Liver (tissue), 9 donors: Measurements from ENCODE around the gene OLA1. TPM values are rescaled to one million over a fixed set of nuclear protein-coding genes. Genes with fewer than 3 reads are reported as not detected.

Source experiments
- DNase-seq: peaks from one replicate; pipeline ENCODE4 v3.0.0-alpha.2; 2017; ENCODE audit warnings: low spot score
- H3K27ac ChIP-seq, 2 donors: one replicate each; pipeline ENCODE4 v1.7.0; 2013; ENCODE audit warnings: inconsistent platforms in 2 of 2, low read length in 2 of 2, control low read depth in 1 of 2, low read depth in 1 of 2, mild to moderate bottlenecking in 1 of 2
- H3K27me3 ChIP-seq, 4 donors: one replicate each; pipeline versions ENCODE4 v1.6.1 to v1.7.0; 2013; ENCODE audit warnings: low read length in 3 of 4, inconsistent platforms in 1 of 4, mild to moderate bottlenecking in 1 of 4, moderate library complexity in 1 of 4; ENCODE audit not compliant: control insufficient read depth in 4 of 4, insufficient read depth in 4 of 4
- H3K36me3 ChIP-seq, 4 donors: one replicate each; pipeline versions ENCODE4 v1.6.1 to v1.7.0; 2013; ENCODE audit warnings: low read length in 3 of 4, mild to moderate bottlenecking in 3 of 4, low read depth in 1 of 4, moderate library complexity in 1 of 4; ENCODE audit not compliant: control insufficient read depth in 4 of 4, insufficient read depth in 3 of 4
- H3K4me1 ChIP-seq, 4 donors: one replicate each; pipeline versions ENCODE4 v1.6.1 to v1.7.0; 2013; ENCODE audit warnings: low read length in 3 of 4, mild to moderate bottlenecking in 3 of 4, moderate library complexity in 1 of 4; ENCODE audit not compliant: control insufficient read depth in 4 of 4, insufficient read depth in 4 of 4
- H3K4me3 ChIP-seq, 3 donors: one replicate each; pipeline versions ENCODE4 v1.6.1 to v1.7.0; 2013; ENCODE audit warnings: low read length in 3 of 3, control low read depth in 1 of 3, low read depth in 1 of 3, mild to moderate bottlenecking in 1 of 3
- H3K9ac ChIP-seq, 2 donors: one replicate each; pipeline ENCODE4 v1.7.0; 2013; ENCODE audit warnings: low read length in 2 of 2, mild to moderate bottlenecking in 2 of 2, moderate library complexity in 2 of 2, control low read depth in 1 of 2, low read depth in 1 of 2
- H3K9me3 ChIP-seq, 4 donors: one replicate each; pipeline versions ENCODE4 v1.6.1 to v1.7.0; 2013; ENCODE audit warnings: low read length in 3 of 4; ENCODE audit not compliant: control insufficient read depth in 4 of 4
- EGR1 ChIP-seq, 2 donors: IDR thresholded peaks; 2 replicates each; pipeline ENCODE4 v1.6.1; 2016 to 2018; ENCODE audit warnings: antibody characterized with exemption in 2 of 2, low read depth in 2 of 2
- FOXA1 ChIP-seq: IDR thresholded peaks from 2 replicates; pipeline ENCODE4 v1.6.1; 2016; ENCODE audit warnings: antibody characterized with exemption
- FOXA2 ChIP-seq: IDR thresholded peaks from 2 replicates; pipeline ENCODE4 v1.6.1; 2016; ENCODE audit warnings: antibody characterized with exemption
- GABPA ChIP-seq, 2 donors: IDR thresholded peaks in 1 of 2; conservative IDR thresholded peaks in 1 of 2; 2 replicates each; pipeline ENCODE4 v1.6.1; 2016; ENCODE audit warnings: antibody characterized with exemption in 2 of 2, mild to moderate bottlenecking in 1 of 2, moderate library complexity in 1 of 2
- HNF4A ChIP-seq, 2 donors: conservative IDR thresholded peaks; 2 replicates each; pipeline ENCODE4 v1.6.1; 2016; ENCODE audit warnings: antibody characterized with exemption in 2 of 2, mild to moderate bottlenecking in 2 of 2
- HNF4G ChIP-seq: IDR thresholded peaks from 2 replicates; pipeline ENCODE4 v1.6.1; 2016; ENCODE audit warnings: antibody characterized with exemption
- JUND ChIP-seq, 2 donors: IDR thresholded peaks; 2 replicates each; pipeline ENCODE4 v1.6.1; 2016; ENCODE audit warnings: antibody characterized with exemption in 2 of 2
- NR2F2 ChIP-seq: IDR thresholded peaks from 2 replicates; pipeline ENCODE4 v1.6.1; 2016; ENCODE audit warnings: antibody characterized with exemption
- RAD21 ChIP-seq, 2 donors: IDR thresholded peaks; 2 replicates each; pipeline ENCODE4 v1.6.1; 2016; ENCODE audit warnings: antibody characterized with exemption in 2 of 2, mild to moderate bottlenecking in 2 of 2
- RXRA ChIP-seq, 2 donors: IDR thresholded peaks; 2 replicates each; pipeline ENCODE4 v1.6.1; 2017 to 2018; ENCODE audit warnings: antibody characterized with exemption in 2 of 2, mild to moderate bottlenecking in 1 of 2
- SP1 ChIP-seq: IDR thresholded peaks from 2 replicates; pipeline ENCODE4 v1.6.1; 2018; ENCODE audit warnings: antibody characterized with exemption, mild to moderate bottlenecking
- TAF1 ChIP-seq: conservative IDR thresholded peaks from 2 replicates; pipeline ENCODE4 v1.6.1; 2016; ENCODE audit warnings: antibody characterized with exemption, mild to moderate bottlenecking
- YY1 ChIP-seq: IDR thresholded peaks from 2 replicates; pipeline ENCODE4 v1.6.1; 2016; ENCODE audit warnings: antibody characterized with exemption, mild to moderate bottlenecking
- WGBS: extraction: QIAGEN DNeasy Blood & Tissue Kit; methylation state at CpG from one replicate; pipeline ENCODE4 v1.1.7; 2013; 5-methylcytosine and 5-hydroxymethylcytosine counted together
- polyA plus RNA-seq, 2 donors: library from polyadenylated mRNA; stranded (reverse) in 1 of 2; unstranded in 1 of 2; fragments of 200-250 nt in 1 of 2; fragments of >200 nt in 1 of 2; fragmentation: Nextera tagmentation in 1 of 2; extraction: Ambion mirVana in 1 of 2; gene quantifications; one replicate each; pipeline versions ENCODE4 v1.2.1 to v1.2.3, GENCODE V29; 2013 to 2015
- total RNA-seq, 2 donors: library from RNA; depleted of rRNA; stranded (reverse); fragments of >200 nt; gene quantifications; one replicate each; pipeline ENCODE4 v1.2.3, GENCODE V29; 2014
- TF ChIP-seq, protein P1 (sequence below): IDR thresholded peaks from 2 replicates; pipeline ENCODE4 v1.6.1; 2016; ENCODE audit warnings: antibody characterized with exemption
- TF ChIP-seq, protein P2 (sequence below): fragments of 150-350 bp; IDR thresholded peaks from 2 replicates; pipeline ENCODE4 v1.5.1; 2017; ENCODE audit warnings: improper control_type of control experiment, low read depth, low read length; ENCODE audit not compliant: missing input control
- TF ChIP-seq, protein P3 (sequence below): IDR thresholded peaks from 2 replicates; pipeline ENCODE4 v1.6.1; 2016; ENCODE audit warnings: antibody characterized with exemption, mild to moderate bottlenecking
- TF ChIP-seq, protein P4 (sequence below): IDR thresholded peaks from 2 replicates; pipeline ENCODE4 v1.6.1; 2016; ENCODE audit warnings: antibody characterized with exemption
- TF ChIP-seq, protein P5 (sequence below): IDR thresholded peaks from 2 replicates; pipeline ENCODE4 v1.6.1; 2016; ENCODE audit warnings: antibody characterized with exemption
- donor health status: healthy.
- donor health status: healthy.
- donor health status: healthy.
- donor health status: healthy.
- donor health status: healthy.

The OLA1 gene
- total and polyA plus RNA-seq, 4 donors = 23.4 to 38.1 (median 32.3) TPM

DNA sequence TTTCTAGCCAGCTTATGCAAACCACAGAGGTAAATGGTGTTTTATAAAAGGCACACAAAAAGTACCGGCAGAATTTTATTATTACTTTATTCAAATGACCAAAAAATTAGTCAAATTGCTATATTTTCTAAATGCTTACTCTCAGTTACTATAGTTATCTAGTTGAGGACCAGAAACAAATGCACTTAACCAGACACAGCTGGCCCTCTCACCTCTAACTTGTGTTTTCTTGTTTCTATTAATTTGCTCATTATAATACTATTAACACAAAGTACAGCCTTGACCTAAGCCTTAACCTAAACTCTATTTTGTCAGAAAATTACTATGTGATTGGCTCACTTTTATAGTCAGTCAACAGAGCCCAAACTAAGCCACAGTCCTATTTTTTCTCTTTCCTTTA lies 26.2 kb downstream of the OLA1 start:
- Histone ChIP-seq H3K27me3 (no peaks in the 10 kb centered on the region), H3K27ac (no peak overlapping the region), H3K4me1 (no peaks in the 10 kb centered on the region), H3K4me3 (no peak overlapping the region), H3K9ac (no peak overlapping the region), H3K9me3 (no peaks in the 10 kb centered on the region), H3K36me3 (peaks cover 0 to 5% (median 2%) of the 10 kb centered on the region in 4 donors)
- TF ChIP-seq, protein P1, sequence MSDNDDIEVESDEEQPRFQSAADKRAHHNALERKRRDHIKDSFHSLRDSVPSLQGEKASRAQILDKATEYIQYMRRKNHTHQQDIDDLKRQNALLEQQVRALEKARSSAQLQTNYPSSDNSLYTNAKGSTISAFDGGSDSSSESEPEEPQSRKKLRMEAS = no peak
- no peak for TF ChIP-seq SP1
- TF ChIP-seq, protein P2, sequence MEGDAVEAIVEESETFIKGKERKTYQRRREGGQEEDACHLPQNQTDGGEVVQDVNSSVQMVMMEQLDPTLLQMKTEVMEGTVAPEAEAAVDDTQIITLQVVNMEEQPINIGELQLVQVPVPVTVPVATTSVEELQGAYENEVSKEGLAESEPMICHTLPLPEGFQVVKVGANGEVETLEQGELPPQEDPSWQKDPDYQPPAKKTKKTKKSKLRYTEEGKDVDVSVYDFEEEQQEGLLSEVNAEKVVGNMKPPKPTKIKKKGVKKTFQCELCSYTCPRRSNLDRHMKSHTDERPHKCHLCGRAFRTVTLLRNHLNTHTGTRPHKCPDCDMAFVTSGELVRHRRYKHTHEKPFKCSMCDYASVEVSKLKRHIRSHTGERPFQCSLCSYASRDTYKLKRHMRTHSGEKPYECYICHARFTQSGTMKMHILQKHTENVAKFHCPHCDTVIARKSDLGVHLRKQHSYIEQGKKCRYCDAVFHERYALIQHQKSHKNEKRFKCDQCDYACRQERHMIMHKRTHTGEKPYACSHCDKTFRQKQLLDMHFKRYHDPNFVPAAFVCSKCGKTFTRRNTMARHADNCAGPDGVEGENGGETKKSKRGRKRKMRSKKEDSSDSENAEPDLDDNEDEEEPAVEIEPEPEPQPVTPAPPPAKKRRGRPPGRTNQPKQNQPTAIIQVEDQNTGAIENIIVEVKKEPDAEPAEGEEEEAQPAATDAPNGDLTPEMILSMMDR = no peak
- 99% methylated on average over 1 of the region's 1 CpG for WGBS
- DNase-seq = no peak

DNA sequence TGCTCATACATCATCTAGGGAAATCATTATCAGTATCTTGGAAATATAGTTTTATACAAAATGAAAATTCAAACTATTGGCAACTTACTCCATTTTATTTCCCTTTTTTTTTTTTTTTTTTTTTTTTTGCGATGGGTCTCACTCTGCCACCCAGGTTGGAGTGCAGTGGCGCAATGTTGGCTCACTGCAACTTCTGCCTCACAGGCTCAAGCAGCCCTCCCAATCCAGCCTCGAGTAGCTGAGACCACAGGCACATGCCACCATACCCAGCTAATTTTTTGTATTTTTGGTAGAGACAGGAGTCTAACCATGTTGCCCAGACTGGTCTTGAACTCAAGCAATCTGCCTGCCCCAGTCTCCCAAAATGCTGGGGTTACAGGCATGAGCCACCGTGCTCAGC lies 29.0 kb downstream of the OLA1 start:
- no peaks in the 10 kb centered on the region for H3K27me3 ChIP-seq
- H3K9me3 ChIP-seq = no peaks in the 10 kb centered on the region
- H3K27ac ChIP-seq = no peak overlapping the region
- H3K36me3 ChIP-seq = peaks cover 0 to 1% (median 0%) of the 10 kb centered on the region in 4 donors
- no peaks in the 10 kb centered on the region for H3K4me1 ChIP-seq
- 98% methylated on average over 4 of the region's 4 CpGs for WGBS
- H3K9ac ChIP-seq = no peak overlapping the region
- TF ChIP-seq GABPA (IDR thresholded peaks at IDR 0.05 in 1 of 2, conservative IDR thresholded peaks at IDR 0.05 in 1 of 2) (no peak), YY1 (no peak), FOXA1 (no peak), RXRA (IDR thresholded peaks at IDR 0.05) (no peak), EGR1 (IDR thresholded peaks at IDR 0.05; ENCODE audit: low read depth in 2 of 2) (no peak), NR2F2 (no peak), TAF1 (no peak), FOXA2 (no peak), JUND (IDR thresholded peaks at IDR 0.05) (no peak), SP1 (no peak), RAD21 (IDR thresholded peaks at IDR 0.05) (no peak), HNF4G (no peak), HNF4A (conservative IDR thresholded peaks at IDR 0.05) (no peak)
- TF ChIP-seq, protein P3, sequence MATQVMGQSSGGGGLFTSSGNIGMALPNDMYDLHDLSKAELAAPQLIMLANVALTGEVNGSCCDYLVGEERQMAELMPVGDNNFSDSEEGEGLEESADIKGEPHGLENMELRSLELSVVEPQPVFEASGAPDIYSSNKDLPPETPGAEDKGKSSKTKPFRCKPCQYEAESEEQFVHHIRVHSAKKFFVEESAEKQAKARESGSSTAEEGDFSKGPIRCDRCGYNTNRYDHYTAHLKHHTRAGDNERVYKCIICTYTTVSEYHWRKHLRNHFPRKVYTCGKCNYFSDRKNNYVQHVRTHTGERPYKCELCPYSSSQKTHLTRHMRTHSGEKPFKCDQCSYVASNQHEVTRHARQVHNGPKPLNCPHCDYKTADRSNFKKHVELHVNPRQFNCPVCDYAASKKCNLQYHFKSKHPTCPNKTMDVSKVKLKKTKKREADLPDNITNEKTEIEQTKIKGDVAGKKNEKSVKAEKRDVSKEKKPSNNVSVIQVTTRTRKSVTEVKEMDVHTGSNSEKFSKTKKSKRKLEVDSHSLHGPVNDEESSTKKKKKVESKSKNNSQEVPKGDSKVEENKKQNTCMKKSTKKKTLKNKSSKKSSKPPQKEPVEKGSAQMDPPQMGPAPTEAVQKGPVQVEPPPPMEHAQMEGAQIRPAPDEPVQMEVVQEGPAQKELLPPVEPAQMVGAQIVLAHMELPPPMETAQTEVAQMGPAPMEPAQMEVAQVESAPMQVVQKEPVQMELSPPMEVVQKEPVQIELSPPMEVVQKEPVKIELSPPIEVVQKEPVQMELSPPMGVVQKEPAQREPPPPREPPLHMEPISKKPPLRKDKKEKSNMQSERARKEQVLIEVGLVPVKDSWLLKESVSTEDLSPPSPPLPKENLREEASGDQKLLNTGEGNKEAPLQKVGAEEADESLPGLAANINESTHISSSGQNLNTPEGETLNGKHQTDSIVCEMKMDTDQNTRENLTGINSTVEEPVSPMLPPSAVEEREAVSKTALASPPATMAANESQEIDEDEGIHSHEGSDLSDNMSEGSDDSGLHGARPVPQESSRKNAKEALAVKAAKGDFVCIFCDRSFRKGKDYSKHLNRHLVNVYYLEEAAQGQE = no peak
- TF ChIP-seq, protein P4, sequence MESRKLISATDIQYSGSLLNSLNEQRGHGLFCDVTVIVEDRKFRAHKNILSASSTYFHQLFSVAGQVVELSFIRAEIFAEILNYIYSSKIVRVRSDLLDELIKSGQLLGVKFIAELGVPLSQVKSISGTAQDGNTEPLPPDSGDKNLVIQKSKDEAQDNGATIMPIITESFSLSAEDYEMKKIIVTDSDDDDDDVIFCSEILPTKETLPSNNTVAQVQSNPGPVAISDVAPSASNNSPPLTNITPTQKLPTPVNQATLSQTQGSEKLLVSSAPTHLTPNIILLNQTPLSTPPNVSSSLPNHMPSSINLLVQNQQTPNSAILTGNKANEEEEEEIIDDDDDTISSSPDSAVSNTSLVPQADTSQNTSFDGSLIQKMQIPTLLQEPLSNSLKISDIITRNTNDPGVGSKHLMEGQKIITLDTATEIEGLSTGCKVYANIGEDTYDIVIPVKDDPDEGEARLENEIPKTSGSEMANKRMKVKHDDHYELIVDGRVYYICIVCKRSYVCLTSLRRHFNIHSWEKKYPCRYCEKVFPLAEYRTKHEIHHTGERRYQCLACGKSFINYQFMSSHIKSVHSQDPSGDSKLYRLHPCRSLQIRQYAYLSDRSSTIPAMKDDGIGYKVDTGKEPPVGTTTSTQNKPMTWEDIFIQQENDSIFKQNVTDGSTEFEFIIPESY = no peak
- TF ChIP-seq, protein P2 = no peak
- TF ChIP-seq, protein P5, sequence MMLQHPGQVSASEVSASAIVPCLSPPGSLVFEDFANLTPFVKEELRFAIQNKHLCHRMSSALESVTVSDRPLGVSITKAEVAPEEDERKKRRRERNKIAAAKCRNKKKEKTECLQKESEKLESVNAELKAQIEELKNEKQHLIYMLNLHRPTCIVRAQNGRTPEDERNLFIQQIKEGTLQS = no peak
- TF ChIP-seq, protein P1 = no peak
- no peak for DNase-seq
- H3K4me3 ChIP-seq = no peak overlapping the region
